Breast epithelium (tissue), 4 donors: ENCODE results near the gene SLC39A8. TPM values are rescaled to one million over a fixed set of nuclear protein-coding genes. Genes with fewer than 3 reads are reported as not detected.

ENCODE experiments used
- DNase-seq, 2 donors: peaks; one replicate each; pipeline ENCODE4 v3.0.0-alpha.2; 2019; ENCODE audit warnings: low spot score in 2 of 2
- H3K27ac ChIP-seq, 2 donors: fragments of 200-600 bp; sonication (generic) in 1 of 2; one replicate each; pipeline ENCODE4 v1.5.1; 2016 to 2019; ENCODE audit warnings: mild to moderate bottlenecking in 1 of 2
- H3K27me3 ChIP-seq, 2 donors: fragments of 200-600 bp; sonication (generic) in 1 of 2; one replicate each; pipeline versions ENCODE4 v1.5.1 to v1.6.0; 2017 to 2019; ENCODE audit warnings: control low read depth in 1 of 2, mild to moderate bottlenecking in 1 of 2
- H3K36me3 ChIP-seq: fragments of 200-600 bp; one replicate; pipeline ENCODE4 v1.5.1; 2019
- H3K4me1 ChIP-seq, 2 donors: fragments of 200-600 bp; sonication (generic); one replicate each; pipeline ENCODE4 v1.5.1; 2016 to 2019; ENCODE audit warnings: control low read depth in 1 of 2
- H3K4me3 ChIP-seq, 3 donors: fragments of 200-600 bp; sonication (generic); 1 replicate in 2 of 3; 2 replicates in 1 of 3; pipeline ENCODE4 v1.5.1; 2016 to 2019; ENCODE audit warnings: mild to moderate bottlenecking in 3 of 3, moderate library complexity in 2 of 3
- H3K9me3 ChIP-seq, 2 donors: fragments of 200-600 bp; sonication (generic) in 1 of 2; one replicate each; pipeline ENCODE4 v1.5.1; 2016 to 2019; ENCODE audit warnings: control low read depth in 1 of 2
- POLR2A ChIP-seq: fragments of 450-650 bp; IDR thresholded peaks from one replicate; pipeline ENCODE4 v1.6.1; 2016; ENCODE audit warnings: antibody characterized with exemption, mild to moderate bottlenecking, moderate library complexity
- POLR2AphosphoS5 ChIP-seq, 3 donors: sonication (generic); formaldehyde crosslinking; IDR thresholded peaks; one replicate each; pipeline ENCODE4 v1.6.1; 2017; ENCODE audit warnings: antibody characterized with exemption in 3 of 3
- intact Hi-C: fragments of 100-400 bp; cut with DNase I; formaldehyde crosslinking; loops from one replicate; pipeline ENCODE4 v1.15.1; 2023; ENCODE audit warnings: low total_unique reads
- total RNA-seq, 3 donors: library from RNA; depleted of rRNA; stranded (reverse); fragments of >200 nt; gene quantifications; one replicate each; pipeline ENCODE4 v1.1.0, GENCODE V29; 2016
- TF ChIP-seq, protein P1 (sequence below), 3 donors: fragments of 450-650 bp; IDR thresholded peaks; one replicate each; pipeline ENCODE4 v1.5.1; 2016 to 2017; ENCODE audit warnings: antibody characterized with exemption in 3 of 3, mild to moderate bottlenecking in 3 of 3, moderate library complexity in 3 of 3

Gene SLC39A8
- total RNA-seq, 3 donors from 2014 or later, result 10.6 to 66.3 (median 31.8) TPM

DNA sequence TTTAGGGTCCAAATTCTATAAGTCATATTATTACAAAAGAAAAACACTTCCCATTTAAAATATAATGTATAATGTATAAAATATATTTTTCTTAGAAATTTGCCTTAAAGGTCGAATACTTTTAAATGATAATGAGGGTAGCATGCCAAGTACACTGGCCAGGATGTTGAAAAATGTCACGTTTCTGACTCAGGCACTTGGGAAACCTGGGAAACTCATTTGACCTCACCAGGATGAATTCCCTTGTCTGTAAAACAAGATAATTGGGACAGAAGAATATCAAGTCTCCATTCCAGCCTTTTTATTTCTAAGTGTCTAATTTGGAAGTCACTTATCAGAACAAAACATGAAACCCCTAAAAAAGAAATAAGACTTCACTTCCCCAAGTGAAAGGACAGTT lies 3.4 kb upstream of the SLC39A8 start:
- Histone ChIP-seq H3K4me3 (no peak overlapping the region), H3K4me1 (no peaks in the 10 kb centered on the region), H3K27me3 (no peaks in the 10 kb centered on the region), H3K9me3 (no peaks in the 10 kb centered on the region), H3K36me3 (no peaks in the 10 kb centered on the region), H3K27ac (no peak overlapping the region)
- DNase-seq, result no peak
- TF ChIP-seq, protein P1, sequence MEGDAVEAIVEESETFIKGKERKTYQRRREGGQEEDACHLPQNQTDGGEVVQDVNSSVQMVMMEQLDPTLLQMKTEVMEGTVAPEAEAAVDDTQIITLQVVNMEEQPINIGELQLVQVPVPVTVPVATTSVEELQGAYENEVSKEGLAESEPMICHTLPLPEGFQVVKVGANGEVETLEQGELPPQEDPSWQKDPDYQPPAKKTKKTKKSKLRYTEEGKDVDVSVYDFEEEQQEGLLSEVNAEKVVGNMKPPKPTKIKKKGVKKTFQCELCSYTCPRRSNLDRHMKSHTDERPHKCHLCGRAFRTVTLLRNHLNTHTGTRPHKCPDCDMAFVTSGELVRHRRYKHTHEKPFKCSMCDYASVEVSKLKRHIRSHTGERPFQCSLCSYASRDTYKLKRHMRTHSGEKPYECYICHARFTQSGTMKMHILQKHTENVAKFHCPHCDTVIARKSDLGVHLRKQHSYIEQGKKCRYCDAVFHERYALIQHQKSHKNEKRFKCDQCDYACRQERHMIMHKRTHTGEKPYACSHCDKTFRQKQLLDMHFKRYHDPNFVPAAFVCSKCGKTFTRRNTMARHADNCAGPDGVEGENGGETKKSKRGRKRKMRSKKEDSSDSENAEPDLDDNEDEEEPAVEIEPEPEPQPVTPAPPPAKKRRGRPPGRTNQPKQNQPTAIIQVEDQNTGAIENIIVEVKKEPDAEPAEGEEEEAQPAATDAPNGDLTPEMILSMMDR (IDR thresholded peaks at IDR 0.05), result no peak
- TF ChIP-seq POLR2AphosphoS5 (IDR thresholded peaks at IDR 0.05), result no peak
- no peak for TF ChIP-seq POLR2A
- intact Hi-C loops, result no loop called here

DNA sequence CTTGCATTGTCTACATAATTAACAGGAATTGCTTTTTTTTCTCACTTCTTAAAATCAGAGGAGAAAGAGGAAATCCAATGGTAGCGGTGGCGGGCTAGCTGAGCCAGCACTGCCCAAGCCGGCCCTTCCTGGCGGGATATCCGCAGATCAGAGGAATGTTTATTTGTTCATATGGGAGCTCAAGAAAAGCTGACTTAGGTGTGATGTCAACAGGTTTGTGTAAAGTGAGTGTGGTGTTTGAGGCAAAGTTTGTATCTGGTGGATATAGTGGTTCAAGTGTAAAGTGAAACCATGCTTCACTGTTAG lies 466 bp upstream of the SLC39A8 start:
- intact Hi-C loops, result no loop called here
- DNase-seq, result no peak
- Histone ChIP-seq H3K9me3 (no peaks in the 10 kb centered on the region), H3K4me3 (peak overlapping the region; percentile 61 to 80 (median 65)), H3K27me3 (no peaks in the 10 kb centered on the region), H3K27ac (peak overlapping the region; percentile 82 to 88), H3K36me3 (no peaks in the 10 kb centered on the region), H3K4me1 (no peaks in the 10 kb centered on the region)
- TF ChIP-seq, protein P1 (IDR thresholded peaks at IDR 0.05), result no peak
- no peak for TF ChIP-seq POLR2AphosphoS5 (IDR thresholded peaks at IDR 0.05)
- TF ChIP-seq POLR2A, result no peak

DNA sequence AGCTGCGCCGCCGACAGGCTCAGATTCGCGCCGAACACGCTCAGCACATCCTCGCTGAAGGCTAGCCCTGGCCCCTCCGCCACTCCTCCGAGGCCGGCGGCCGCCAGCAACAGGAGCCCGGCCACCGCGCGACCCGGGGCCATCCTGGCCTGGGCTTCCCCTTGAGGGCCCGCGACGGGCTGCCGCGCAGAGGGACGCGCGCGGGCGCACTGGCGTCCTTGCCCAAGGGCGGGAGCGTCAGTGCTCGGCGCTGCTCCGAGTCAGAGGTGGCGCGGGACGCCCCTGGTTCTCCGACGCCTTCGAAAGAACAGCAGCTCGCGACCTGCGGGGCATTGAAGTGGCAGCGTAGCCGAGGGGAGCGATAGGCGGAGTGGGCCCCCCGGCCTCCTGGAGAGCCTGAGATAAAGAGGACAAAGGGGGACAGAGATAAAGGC lies 745 bp downstream of the SLC39A8 start:
- no peaks in the 10 kb centered on the region for H3K4me1 ChIP-seq
- intact Hi-C loops, result no loop called here
- H3K27me3 ChIP-seq, result no peaks in the 10 kb centered on the region
- peak; percentile 53 to 59 for DNase-seq
- H3K27ac ChIP-seq, result peak overlapping the region; percentile 82 to 88
- H3K9me3 ChIP-seq, result no peaks in the 10 kb centered on the region
- H3K4me3 ChIP-seq, result peak overlapping the region; percentile 61 to 80 (median 65)
- no peaks in the 10 kb centered on the region for H3K36me3 ChIP-seq
- peak in 1 of 3 donors; percentile 34 for TF ChIP-seq POLR2AphosphoS5 (IDR thresholded peaks at IDR 0.05)
- TF ChIP-seq, protein P1 (IDR thresholded peaks at IDR 0.05), result no peak

DNA sequence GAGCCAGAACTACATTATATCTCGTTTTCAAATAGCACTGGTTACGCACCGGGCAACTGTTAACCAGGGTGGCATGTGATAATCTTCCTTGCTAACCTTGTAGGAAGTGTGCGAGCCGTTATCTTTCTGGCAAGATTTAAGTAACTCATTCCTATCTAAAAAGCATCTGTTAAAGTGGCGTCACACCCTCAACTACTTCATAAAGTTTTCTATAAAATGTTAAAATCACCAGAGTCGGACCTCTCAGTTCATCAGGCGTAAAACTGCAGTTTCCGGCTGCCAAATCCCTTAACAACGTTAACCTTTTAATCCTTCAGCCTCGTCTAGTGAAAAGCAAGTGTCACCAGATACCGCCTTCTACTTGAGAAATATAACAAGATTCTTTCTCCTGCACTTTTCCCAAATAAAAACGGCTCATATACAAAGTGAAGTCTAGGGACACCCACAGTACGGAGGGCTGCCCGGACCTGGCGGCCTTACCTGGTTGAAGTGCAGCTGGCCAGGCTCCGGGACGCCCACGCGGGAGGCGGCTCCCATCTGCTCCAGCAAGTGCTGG lies 1.2 kb downstream of the SLC39A8 start:
- Histone ChIP-seq H3K4me3 (peak overlapping the region; percentile 61 to 80 (median 65)), H3K4me1 (no peaks in the 10 kb centered on the region), H3K27me3 (no peaks in the 10 kb centered on the region), H3K27ac (peak overlapping the region; percentile 82 to 88), H3K9me3 (no peaks in the 10 kb centered on the region), H3K36me3 (no peaks in the 10 kb centered on the region)
- no peak for TF ChIP-seq POLR2A
- no peak for TF ChIP-seq POLR2AphosphoS5 (IDR thresholded peaks at IDR 0.05)
- TF ChIP-seq, protein P1 (IDR thresholded peaks at IDR 0.05), result no peak
- no peak for DNase-seq
- intact Hi-C loops, result no loop called here

DNA sequence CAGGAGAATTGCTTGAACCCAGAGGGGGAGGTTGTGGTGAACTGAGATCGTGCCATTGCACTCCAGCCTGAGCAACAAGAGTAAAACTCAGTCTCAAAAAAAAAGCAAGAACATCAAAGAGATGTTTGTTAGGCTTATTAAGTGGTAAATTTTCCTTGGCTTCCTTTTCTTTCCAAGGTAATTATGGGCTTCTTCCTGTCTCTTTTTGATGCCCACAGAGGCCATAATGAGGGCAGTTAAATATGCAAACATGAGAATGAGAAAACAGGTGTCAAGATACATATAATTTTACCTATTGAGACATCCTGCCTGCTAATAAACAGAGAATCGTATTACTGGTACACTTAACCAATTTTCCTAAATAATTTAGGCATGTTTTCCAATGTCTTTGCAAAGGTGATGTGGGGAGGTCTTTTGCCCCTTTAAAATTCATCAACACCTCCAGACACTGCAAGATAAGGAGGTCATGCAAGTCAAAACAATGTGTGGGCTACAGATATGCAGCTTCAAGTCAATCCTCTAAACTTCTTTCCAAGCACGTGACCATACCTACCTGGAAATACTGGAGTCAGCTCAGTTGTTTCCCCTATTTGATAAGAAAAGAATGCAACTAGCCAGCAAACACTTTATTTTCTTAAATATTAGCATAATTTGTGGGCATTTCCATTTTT lies 2.7 kb downstream of the SLC39A8 start:
- no peak for DNase-seq
- Histone ChIP-seq H3K27ac (no peak overlapping the region), H3K27me3 (no peaks in the 10 kb centered on the region), H3K4me3 (no peak overlapping the region), H3K36me3 (no peaks in the 10 kb centered on the region), H3K4me1 (no peaks in the 10 kb centered on the region), H3K9me3 (no peaks in the 10 kb centered on the region)
- intact Hi-C loops, result no loop called here
- TF ChIP-seq, protein P1 (IDR thresholded peaks at IDR 0.05), result no peak
- TF ChIP-seq POLR2AphosphoS5 (IDR thresholded peaks at IDR 0.05) (no peak), POLR2A (no peak)
